ENCODE measurements around the gene EMILIN3. TPM values are rescaled to one million over a fixed set of nuclear protein-coding genes. Genes with fewer than 3 reads are reported as not detected.

EMILIN3 gene
- total RNA-seq, 1 experiment from 2014 or later = 11.7 TPM

- Histone ChIP-seq H3K27me3 (no peaks in the 10 kb centered on the region), H3K4me3 (no peak overlapping the region), H3K4me1 (peaks cover 38% of the 10 kb centered on the region), H3K9me3 (replicated peaks) (no peaks in the 10 kb centered on the region), H3K27ac (no peak overlapping the region), H3K36me3 (no peaks in the 10 kb centered on the region)
- DNase-seq = peak; percentile 57 to 78
These were observed 29.3 kb upstream of the EMILIN3 start for GRCh38 chr20:41395667-41396664.

- H3K4me1 ChIP-seq = peaks cover 38% of the 10 kb centered on the region
These were observed 28.5 kb upstream of the EMILIN3 start for GRCh38 chr20:41394931-41395666.

GRCh38 chr20:41394081-41394480, 27.5 kb upstream of the EMILIN3 start:
- H3K27ac ChIP-seq = no peak overlapping the region
- no peaks in the 10 kb centered on the region for H3K36me3 ChIP-seq
- H3K27me3 ChIP-seq = no peaks in the 10 kb centered on the region
- H3K9me3 ChIP-seq (replicated peaks) = no peaks in the 10 kb centered on the region
- H3K4me3 ChIP-seq = no peak overlapping the region
- no peak for DNase-seq
- H3K4me1 ChIP-seq = peaks cover 38% of the 10 kb centered on the region

More at GRCh38 chr20:41394931-41395666, 28.5 kb upstream of the EMILIN3 start:
- H3K36me3 ChIP-seq = no peaks in the 10 kb centered on the region
- H3K4me3 ChIP-seq = no peak overlapping the region
- no peaks in the 10 kb centered on the region for H3K27me3 ChIP-seq
- no peak overlapping the region for H3K27ac ChIP-seq
- H3K9me3 ChIP-seq (replicated peaks) = no peaks in the 10 kb centered on the region
- DNase-seq = no peak

GRCh38 chr20:41393705-41394066, 27.1 kb upstream of the EMILIN3 start:
- no peaks in the 10 kb centered on the region for H3K27me3 ChIP-seq
- H3K36me3 ChIP-seq = no peaks in the 10 kb centered on the region
- no peak overlapping the region for H3K4me3 ChIP-seq
- peak overlapping the region; percentile 89 for H3K27ac ChIP-seq
- peak in 1 of 2 experiments; percentile 67 for DNase-seq
- no peaks in the 10 kb centered on the region for H3K9me3 ChIP-seq (replicated peaks)
- peaks cover 38% of the 10 kb centered on the region for H3K4me1 ChIP-seq

GRCh38 chr20:41392871-41393704, 26.5 kb upstream of the EMILIN3 start:
- H3K36me3 ChIP-seq = no peaks in the 10 kb centered on the region
- peak; percentile 91 to 94 for DNase-seq
- H3K27me3 ChIP-seq = no peaks in the 10 kb centered on the region
- peak overlapping the region; percentile 89 for H3K27ac ChIP-seq
- peaks cover 38% of the 10 kb centered on the region for H3K4me1 ChIP-seq
- no peaks in the 10 kb centered on the region for H3K9me3 ChIP-seq (replicated peaks)
- H3K4me3 ChIP-seq = no peak overlapping the region

- peak overlapping the region; percentile 89 for H3K27ac ChIP-seq
- peaks cover 46% of the 10 kb centered on the region for H3K4me1 ChIP-seq
- H3K27me3 ChIP-seq = no peaks in the 10 kb centered on the region
- H3K9me3 ChIP-seq (replicated peaks) = no peaks in the 10 kb centered on the region
- DNase-seq = peak; percentile 78 to 87
- H3K36me3 ChIP-seq = no peaks in the 10 kb centered on the region
- no peak overlapping the region for H3K4me3 ChIP-seq
These were observed 25.7 kb upstream of the EMILIN3 start for GRCh38 chr20:41392295-41392694.

- DNase-seq = peak; percentile 96 to 98
- Histone ChIP-seq H3K4me1 (peaks cover 53% of the 10 kb centered on the region), H3K27me3 (no peaks in the 10 kb centered on the region), H3K36me3 (no peaks in the 10 kb centered on the region), H3K9me3 (replicated peaks) (no peaks in the 10 kb centered on the region), H3K27ac (peak overlapping the region; percentile 89), H3K4me3 (no peak overlapping the region)
These were observed 25.0 kb upstream of the EMILIN3 start for GRCh38 chr20:41391587-41392001.

GRCh38 chr20:41390889-41391288, 24.3 kb upstream of the EMILIN3 start:
- Histone ChIP-seq H3K4me3 (no peak overlapping the region), H3K4me1 (peaks cover 56% of the 10 kb centered on the region), H3K27ac (peak overlapping the region; percentile 89), H3K9me3 (replicated peaks) (no peaks in the 10 kb centered on the region), H3K36me3 (no peaks in the 10 kb centered on the region), H3K27me3 (no peaks in the 10 kb centered on the region)
- no peak for DNase-seq

GRCh38 chr20:41387444-41387851, 20.8 kb upstream of the EMILIN3 start:
- Histone ChIP-seq H3K36me3 (no peaks in the 10 kb centered on the region), H3K27me3 (no peaks in the 10 kb centered on the region), H3K4me3 (no peak overlapping the region), H3K4me1 (peaks cover 40% of the 10 kb centered on the region), H3K9me3 (replicated peaks) (no peaks in the 10 kb centered on the region), H3K27ac (no peak overlapping the region)
- DNase-seq = peak; percentile 80 to 89

- DNase-seq = peak; percentile 56 to 67
- Histone ChIP-seq H3K4me3 (no peak overlapping the region), H3K36me3 (no peaks in the 10 kb centered on the region), H3K27ac (no peak overlapping the region), H3K9me3 (replicated peaks) (no peaks in the 10 kb centered on the region), H3K27me3 (no peaks in the 10 kb centered on the region), H3K4me1 (peaks cover 38% of the 10 kb centered on the region)
These were observed 20.1 kb upstream of the EMILIN3 start for GRCh38 chr20:41386502-41387427.

- DNase-seq = peak; percentile 44 to 74
- Histone ChIP-seq H3K4me1 (peaks cover 36% of the 10 kb centered on the region), H3K36me3 (no peaks in the 10 kb centered on the region), H3K9me3 (replicated peaks) (no peaks in the 10 kb centered on the region), H3K27me3 (no peaks in the 10 kb centered on the region), H3K27ac (0 out of 2 replicates have a peak overlapping the region, but pooled peaks have one; percentile 4), H3K4me3 (no peak overlapping the region)
These were observed 16.2 kb upstream of the EMILIN3 start for GRCh38 chr20:41382791-41383305.

GRCh38 chr20:41380551-41381193, 14.1 kb upstream of the EMILIN3 start:
- H3K4me1 ChIP-seq = peaks cover 21% of the 10 kb centered on the region
- H3K9me3 ChIP-seq (replicated peaks) = no peaks in the 10 kb centered on the region
- no peak overlapping the region for H3K27ac ChIP-seq
- peak; percentile 73 to 76 for DNase-seq
- no peaks in the 10 kb centered on the region for H3K27me3 ChIP-seq
- H3K36me3 ChIP-seq = no peaks in the 10 kb centered on the region
- H3K4me3 ChIP-seq = no peak overlapping the region

- Histone ChIP-seq H3K9me3 (replicated peaks) (no peaks in the 10 kb centered on the region), H3K27ac (no peak overlapping the region), H3K4me1 (peaks cover 21% of the 10 kb centered on the region), H3K4me3 (no peak overlapping the region), H3K36me3 (no peaks in the 10 kb centered on the region), H3K27me3 (no peaks in the 10 kb centered on the region)
- no peak for DNase-seq
These were observed 12.9 kb upstream of the EMILIN3 start for GRCh38 chr20:41379551-41379950.
